Measurements from ENCODE around the gene MEX3C.

- TF ChIP-seq CTCF (IDR thresholded peaks at IDR 0.05; ENCODE audit: low read length) (no peak), EZH2 (IDR thresholded peaks at IDR 0.05; ENCODE audit: borderline replicate concordance, low read length) (no peak)
These were observed 28.6 kb upstream of the MEX3C start for GRCh38 chr18:51226068-51226467.

All from OCI-LY1 (cell line).